Ovary (tissue), 3 donors: Measurements from ENCODE around the gene ERV3-1.
"Not testable (repeated sequence)": the region's sequence is repeated elsewhere in the genome, so short reads cannot be mapped to it uniquely, and the experiment has no call there.

Source experiments
- EP300 ChIP-seq: sonication (generic); formaldehyde crosslinking; IDR thresholded peaks from one replicate; pipeline ENCODE4 v1.6.1; 2017; ENCODE audit warnings: antibody characterized with exemption
- TF ChIP-seq, protein P1 (sequence below), 3 donors: fragments of 450-650 bp in 2 of 3; fragments of 200-600 bp in 1 of 3; IDR thresholded peaks; one replicate each; pipeline versions ENCODE4 v1.5.1 to v1.8.0; 2016 to 2022; ENCODE audit warnings: antibody characterized with exemption in 3 of 3, mild to moderate bottlenecking in 1 of 3
- donor health status: DM: no; HTN: no; CAD: no.

DNA sequence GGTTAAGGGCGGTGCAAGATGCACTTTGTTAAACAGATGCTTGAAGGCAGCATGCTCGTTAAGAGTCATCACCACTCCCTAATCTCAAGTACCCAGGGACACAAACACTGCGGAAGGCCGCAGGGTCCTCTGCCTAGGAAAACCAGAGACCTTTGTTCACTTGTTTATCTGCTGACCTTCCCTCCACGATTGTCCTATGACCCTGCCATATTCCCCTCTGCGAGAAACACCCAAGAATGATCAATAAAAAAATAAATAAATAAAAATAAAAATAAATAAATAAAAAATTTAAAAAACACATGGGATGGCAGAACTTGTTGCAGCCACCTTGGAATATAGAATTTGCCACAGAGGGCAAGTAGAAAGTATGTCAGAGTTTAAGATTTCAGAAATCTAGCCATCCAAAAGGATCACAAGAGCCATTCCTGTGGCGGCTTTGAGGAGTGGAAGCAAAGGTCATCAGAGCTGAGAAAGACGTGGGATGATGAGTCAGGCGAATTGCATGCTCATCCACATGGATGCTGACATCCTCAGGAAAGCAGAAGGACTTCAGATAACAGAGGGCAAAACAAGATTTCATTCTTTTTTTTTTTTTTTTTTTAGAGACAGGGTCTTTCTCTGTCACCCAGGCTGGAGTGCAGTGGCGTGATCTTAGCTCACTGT, 27.8 kb upstream of the ERV3-1 start:
- TF ChIP-seq EP300 = not testable (repeated sequence)
- TF ChIP-seq, protein P1, sequence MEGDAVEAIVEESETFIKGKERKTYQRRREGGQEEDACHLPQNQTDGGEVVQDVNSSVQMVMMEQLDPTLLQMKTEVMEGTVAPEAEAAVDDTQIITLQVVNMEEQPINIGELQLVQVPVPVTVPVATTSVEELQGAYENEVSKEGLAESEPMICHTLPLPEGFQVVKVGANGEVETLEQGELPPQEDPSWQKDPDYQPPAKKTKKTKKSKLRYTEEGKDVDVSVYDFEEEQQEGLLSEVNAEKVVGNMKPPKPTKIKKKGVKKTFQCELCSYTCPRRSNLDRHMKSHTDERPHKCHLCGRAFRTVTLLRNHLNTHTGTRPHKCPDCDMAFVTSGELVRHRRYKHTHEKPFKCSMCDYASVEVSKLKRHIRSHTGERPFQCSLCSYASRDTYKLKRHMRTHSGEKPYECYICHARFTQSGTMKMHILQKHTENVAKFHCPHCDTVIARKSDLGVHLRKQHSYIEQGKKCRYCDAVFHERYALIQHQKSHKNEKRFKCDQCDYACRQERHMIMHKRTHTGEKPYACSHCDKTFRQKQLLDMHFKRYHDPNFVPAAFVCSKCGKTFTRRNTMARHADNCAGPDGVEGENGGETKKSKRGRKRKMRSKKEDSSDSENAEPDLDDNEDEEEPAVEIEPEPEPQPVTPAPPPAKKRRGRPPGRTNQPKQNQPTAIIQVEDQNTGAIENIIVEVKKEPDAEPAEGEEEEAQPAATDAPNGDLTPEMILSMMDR (IDR thresholded peaks at IDR 0.05) = not testable (repeated sequence)
